Suprapubic skin (tissue), 4 donors: Measurements from ENCODE around the gene TMEM178A.

Experiments used
- CTCF ChIP-seq, 2 donors: fragments of 200-600 bp in 1 of 2; fragments of 450-650 bp in 1 of 2; sonication (generic) in 1 of 2; IDR thresholded peaks; one replicate each; pipeline ENCODE4 v1.5.1; 2016 to 2019; ENCODE audit warnings: antibody characterized with exemption in 2 of 2, mild to moderate bottlenecking in 1 of 2, moderate library complexity in 1 of 2
- POLR2A ChIP-seq, 2 donors: fragments of 450-650 bp; IDR thresholded peaks; one replicate each; pipeline ENCODE4 v1.6.1; 2017; ENCODE audit warnings: antibody characterized with exemption in 2 of 2, mild to moderate bottlenecking in 2 of 2, moderate library complexity in 2 of 2
- POLR2AphosphoS5 ChIP-seq, 3 donors: sonication (generic); formaldehyde crosslinking; IDR thresholded peaks; one replicate each; pipeline ENCODE4 v1.6.1; 2017; ENCODE audit warnings: antibody characterized with exemption in 3 of 3

- TF ChIP-seq CTCF (IDR thresholded peaks at IDR 0.05) (no peak), POLR2A (IDR thresholded peaks at IDR 0.05) (no peak), POLR2AphosphoS5 (IDR thresholded peaks at IDR 0.05) (no peak)
These were observed 29.4 kb upstream of the TMEM178A start for GRCh38 chr2:39636306-39636705.
